ENCODE results near the gene EDC4.

The EDC4 gene

DNA sequence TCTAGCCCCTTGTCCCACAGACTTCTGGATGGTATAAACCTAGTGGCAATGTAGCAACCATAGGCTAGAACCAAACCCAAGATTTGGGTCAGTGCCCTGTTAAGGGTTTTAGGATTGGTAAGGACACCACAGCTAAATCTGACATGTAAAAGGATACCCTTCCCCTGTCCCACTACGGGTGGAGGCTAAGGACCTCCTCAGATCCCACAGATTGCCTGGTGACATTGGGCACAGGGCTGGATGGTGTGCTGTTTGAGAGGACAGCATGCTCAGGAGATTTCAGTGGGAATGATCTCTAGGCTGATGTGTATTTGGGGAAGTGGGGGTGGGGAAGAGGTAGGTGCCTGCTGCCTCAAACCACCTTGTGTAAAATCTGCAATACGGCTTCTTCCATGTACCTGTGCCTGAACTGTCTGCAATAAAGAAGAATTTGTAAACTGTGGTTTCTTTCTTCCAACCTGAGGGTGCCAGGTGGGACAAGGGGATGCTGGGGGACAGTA, 671 bp upstream of the EDC4 start:
- DNase-seq (ENCODE audit: extremely low read depth, low read depth) = no peak
- TF ChIP-seq, protein P1, sequence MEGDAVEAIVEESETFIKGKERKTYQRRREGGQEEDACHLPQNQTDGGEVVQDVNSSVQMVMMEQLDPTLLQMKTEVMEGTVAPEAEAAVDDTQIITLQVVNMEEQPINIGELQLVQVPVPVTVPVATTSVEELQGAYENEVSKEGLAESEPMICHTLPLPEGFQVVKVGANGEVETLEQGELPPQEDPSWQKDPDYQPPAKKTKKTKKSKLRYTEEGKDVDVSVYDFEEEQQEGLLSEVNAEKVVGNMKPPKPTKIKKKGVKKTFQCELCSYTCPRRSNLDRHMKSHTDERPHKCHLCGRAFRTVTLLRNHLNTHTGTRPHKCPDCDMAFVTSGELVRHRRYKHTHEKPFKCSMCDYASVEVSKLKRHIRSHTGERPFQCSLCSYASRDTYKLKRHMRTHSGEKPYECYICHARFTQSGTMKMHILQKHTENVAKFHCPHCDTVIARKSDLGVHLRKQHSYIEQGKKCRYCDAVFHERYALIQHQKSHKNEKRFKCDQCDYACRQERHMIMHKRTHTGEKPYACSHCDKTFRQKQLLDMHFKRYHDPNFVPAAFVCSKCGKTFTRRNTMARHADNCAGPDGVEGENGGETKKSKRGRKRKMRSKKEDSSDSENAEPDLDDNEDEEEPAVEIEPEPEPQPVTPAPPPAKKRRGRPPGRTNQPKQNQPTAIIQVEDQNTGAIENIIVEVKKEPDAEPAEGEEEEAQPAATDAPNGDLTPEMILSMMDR (IDR thresholded peaks at IDR 0.05; ENCODE audit: low read depth, low read length) = no peak

- DNase-seq (ENCODE audit: extremely low read depth, low read depth) = no peak
- TF ChIP-seq, protein P1 (IDR thresholded peaks at IDR 0.05; ENCODE audit: low read depth, low read length) = no peak
These were observed 851 bp downstream of the EDC4 start for GRCh38 chr16:67873435-67874370.

- no peak for DNase-seq (ENCODE audit: extremely low read depth, low read depth)
- TF ChIP-seq, protein P1 (IDR thresholded peaks at IDR 0.05; ENCODE audit: low read depth, low read length) = no peak
These were observed 1.5 kb downstream of the EDC4 start for GRCh38 chr16:67874372-67874771.

- DNase-seq (ENCODE audit: extremely low read depth, low read depth) = no peak
- TF ChIP-seq, protein P1 (IDR thresholded peaks at IDR 0.05; ENCODE audit: low read depth, low read length) = no peak
These were observed 4.2 kb downstream of the EDC4 start for GRCh38 chr16:67877064-67877463.

DNA sequence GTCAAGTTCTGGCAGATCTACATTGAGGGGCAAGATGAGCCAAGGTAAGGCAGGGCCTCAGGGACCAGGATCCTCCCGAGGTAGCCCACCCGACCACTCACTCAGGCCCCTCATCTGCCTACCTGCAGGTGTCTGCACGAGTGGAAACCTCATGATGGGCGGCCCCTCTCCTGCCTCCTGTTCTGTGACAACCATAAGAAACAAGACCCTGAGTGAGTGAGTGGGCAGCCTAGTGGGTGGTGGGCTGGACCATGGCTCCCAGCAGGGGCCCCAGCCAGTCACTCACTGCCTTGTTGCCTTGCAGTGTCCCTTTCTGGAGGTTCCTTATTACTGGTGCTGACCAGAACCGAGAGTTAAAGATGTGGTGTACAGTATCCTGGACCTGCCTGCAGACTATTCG, 5.4 kb downstream of the EDC4 start:
- DNase-seq (ENCODE audit: extremely low read depth, low read depth) = no peak
- TF ChIP-seq, protein P1 (IDR thresholded peaks at IDR 0.05; ENCODE audit: low read depth, low read length) = no peak

- DNase-seq (ENCODE audit: extremely low read depth, low read depth) = no peak
- TF ChIP-seq, protein P1 (IDR thresholded peaks at IDR 0.05; ENCODE audit: low read depth, low read length) = no peak
These were observed 6.0 kb downstream of the EDC4 start for GRCh38 chr16:67878846-67879245.

DNA sequence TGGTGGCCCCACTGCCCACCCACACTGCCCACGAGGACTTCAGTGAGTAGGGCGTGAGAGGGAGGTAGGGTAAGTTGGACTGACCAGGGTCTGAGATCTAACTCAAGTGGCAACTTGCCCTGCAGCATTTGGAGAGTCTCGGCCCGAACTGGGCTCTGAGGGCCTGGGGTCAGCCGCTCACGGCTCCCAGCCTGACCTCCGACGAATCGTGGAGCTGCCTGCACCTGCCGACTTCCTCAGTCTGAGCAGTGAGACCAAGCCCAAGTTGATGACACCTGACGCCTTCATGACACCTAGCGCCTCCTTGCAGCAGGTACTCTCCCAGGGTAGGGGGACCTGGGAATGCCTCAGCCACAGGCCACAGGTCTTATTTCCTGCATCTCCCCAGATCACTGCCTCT, 6.6 kb downstream of the EDC4 start:
- no peak for DNase-seq (ENCODE audit: extremely low read depth, low read depth)
- TF ChIP-seq, protein P1 (IDR thresholded peaks at IDR 0.05; ENCODE audit: low read depth, low read length) = no peak

All from AG09319 (cell line).